Measurements from ENCODE around the gene MYLK2.

MYLK2 gene

GRCh38 chr20:31842471-31843157, 23.5 kb downstream of the MYLK2 start:
- Histone ChIP-seq H3F3A (ENCODE audit: control insufficient read depth, insufficient read depth) (no peaks in the 10 kb centered on the region), H3K4me2 (ENCODE audit: low read length) (no peak overlapping the region), H3K36me3 (ENCODE audit: control insufficient read depth, low read length) (no peaks in the 10 kb centered on the region), H3K9me2 (replicated peaks; ENCODE audit: control insufficient read depth, low read length) (no peaks in the 10 kb centered on the region), H3K4me3 (ENCODE audit: low read length) (no peak overlapping the region), H3K27ac (ENCODE audit: low read depth, low read length) (no peak overlapping the region), H3K4me1 (ENCODE audit: control insufficient read depth, low read length) (peaks cover 6% of the 10 kb centered on the region; the same call in 1 of the 2 replicates), H4K20me1 (ENCODE audit: control insufficient read depth, insufficient read depth, low read depth, low read length) (no peaks in the 10 kb centered on the region), H3K27me3 (ENCODE audit: control insufficient read depth, low read length) (peaks cover 15% of the 10 kb centered on the region), H3K9me3 (ENCODE audit: control insufficient read depth, insufficient read depth, low read length) (no peaks in the 10 kb centered on the region), H3K79me2 (ENCODE audit: control insufficient read depth, low read length) (no peaks in the 10 kb centered on the region)
- TF ChIP-seq, protein P1, sequence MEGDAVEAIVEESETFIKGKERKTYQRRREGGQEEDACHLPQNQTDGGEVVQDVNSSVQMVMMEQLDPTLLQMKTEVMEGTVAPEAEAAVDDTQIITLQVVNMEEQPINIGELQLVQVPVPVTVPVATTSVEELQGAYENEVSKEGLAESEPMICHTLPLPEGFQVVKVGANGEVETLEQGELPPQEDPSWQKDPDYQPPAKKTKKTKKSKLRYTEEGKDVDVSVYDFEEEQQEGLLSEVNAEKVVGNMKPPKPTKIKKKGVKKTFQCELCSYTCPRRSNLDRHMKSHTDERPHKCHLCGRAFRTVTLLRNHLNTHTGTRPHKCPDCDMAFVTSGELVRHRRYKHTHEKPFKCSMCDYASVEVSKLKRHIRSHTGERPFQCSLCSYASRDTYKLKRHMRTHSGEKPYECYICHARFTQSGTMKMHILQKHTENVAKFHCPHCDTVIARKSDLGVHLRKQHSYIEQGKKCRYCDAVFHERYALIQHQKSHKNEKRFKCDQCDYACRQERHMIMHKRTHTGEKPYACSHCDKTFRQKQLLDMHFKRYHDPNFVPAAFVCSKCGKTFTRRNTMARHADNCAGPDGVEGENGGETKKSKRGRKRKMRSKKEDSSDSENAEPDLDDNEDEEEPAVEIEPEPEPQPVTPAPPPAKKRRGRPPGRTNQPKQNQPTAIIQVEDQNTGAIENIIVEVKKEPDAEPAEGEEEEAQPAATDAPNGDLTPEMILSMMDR (IDR thresholded peaks at IDR 0.05; ENCODE audit: low read depth, low read length, poor library complexity, severe bottlenecking) = no peak
- TF ChIP-seq EZH2phosphoT487 (IDR thresholded peaks at IDR 0.05; ENCODE audit: borderline replicate concordance, low read length) = no peak

GRCh38 chr20:31843288-31843687, 24.1 kb downstream of the MYLK2 start:
- no peaks in the 10 kb centered on the region for H3K9me2 ChIP-seq (replicated peaks; ENCODE audit: control insufficient read depth, low read length)
- H3K9me3 ChIP-seq (ENCODE audit: control insufficient read depth, insufficient read depth, low read length) = no peaks in the 10 kb centered on the region
- peaks cover 6% of the 10 kb centered on the region; the same call in 1 of the 2 replicates for H3K4me1 ChIP-seq (ENCODE audit: control insufficient read depth, low read length)
- H3K36me3 ChIP-seq (ENCODE audit: control insufficient read depth, low read length) = no peaks in the 10 kb centered on the region
- TF ChIP-seq, protein P1 (IDR thresholded peaks at IDR 0.05; ENCODE audit: low read depth, low read length, poor library complexity, severe bottlenecking) = no peak
- no peak for TF ChIP-seq EZH2phosphoT487 (IDR thresholded peaks at IDR 0.05; ENCODE audit: borderline replicate concordance, low read length)
- peaks cover 13% of the 10 kb centered on the region for H3K27me3 ChIP-seq (ENCODE audit: control insufficient read depth, low read length)
- no peaks in the 10 kb centered on the region for H4K20me1 ChIP-seq (ENCODE audit: control insufficient read depth, insufficient read depth, low read depth, low read length)
- no peak overlapping the region for H3K27ac ChIP-seq (ENCODE audit: low read depth, low read length)
- H3K79me2 ChIP-seq (ENCODE audit: control insufficient read depth, low read length) = no peaks in the 10 kb centered on the region
- H3K4me3 ChIP-seq (ENCODE audit: low read length) = no peak overlapping the region
- no peaks in the 10 kb centered on the region for H3F3A ChIP-seq (ENCODE audit: control insufficient read depth, insufficient read depth)
- H3K4me2 ChIP-seq (ENCODE audit: low read length) = no peak overlapping the region

DNA sequence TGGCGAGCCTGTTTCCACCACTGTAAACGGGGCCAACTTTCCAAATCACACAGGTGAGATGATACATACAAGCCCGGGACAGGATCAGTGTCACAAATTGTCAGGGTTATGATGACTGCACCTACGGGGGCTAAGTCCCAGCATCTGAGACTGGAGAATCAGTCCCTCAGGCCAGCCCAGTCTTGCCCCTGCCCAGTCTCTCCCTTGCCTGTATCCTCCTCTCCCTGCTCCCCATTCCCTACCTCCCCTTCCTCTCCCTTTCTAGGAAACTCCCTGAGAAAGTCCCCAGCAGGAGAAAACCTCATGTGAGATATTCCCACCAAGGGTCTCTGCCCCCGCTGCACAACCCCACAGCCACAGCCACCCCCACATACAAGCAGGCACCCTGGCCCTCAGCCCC, 24.7 kb downstream of the MYLK2 start:
- H3K4me2 ChIP-seq (ENCODE audit: low read length) = no peak overlapping the region
- no peaks in the 10 kb centered on the region for H3K9me2 ChIP-seq (replicated peaks; ENCODE audit: control insufficient read depth, low read length)
- H3K79me2 ChIP-seq (ENCODE audit: control insufficient read depth, low read length) = no peaks in the 10 kb centered on the region
- no peak overlapping the region for H3K27ac ChIP-seq (ENCODE audit: low read depth, low read length)
- peaks cover 8% of the 10 kb centered on the region for H3K27me3 ChIP-seq (ENCODE audit: control insufficient read depth, low read length)
- H4K20me1 ChIP-seq (ENCODE audit: control insufficient read depth, insufficient read depth, low read depth, low read length) = no peaks in the 10 kb centered on the region
- H3K9me3 ChIP-seq (ENCODE audit: control insufficient read depth, insufficient read depth, low read length) = no peaks in the 10 kb centered on the region
- no peak overlapping the region for H3K4me3 ChIP-seq (ENCODE audit: low read length)
- no peaks in the 10 kb centered on the region for H3F3A ChIP-seq (ENCODE audit: control insufficient read depth, insufficient read depth)
- peaks cover 6% of the 10 kb centered on the region; the same call in 1 of the 2 replicates for H3K4me1 ChIP-seq (ENCODE audit: control insufficient read depth, low read length)
- TF ChIP-seq, protein P1 (IDR thresholded peaks at IDR 0.05; ENCODE audit: low read depth, low read length, poor library complexity, severe bottlenecking) = no peak
- no peak for TF ChIP-seq EZH2phosphoT487 (IDR thresholded peaks at IDR 0.05; ENCODE audit: borderline replicate concordance, low read length)
- no peaks in the 10 kb centered on the region for H3K36me3 ChIP-seq (ENCODE audit: control insufficient read depth, low read length)

Measured in DOHH2 (cell line).